K562 (cell line): ENCODE data around the gene CDR2L. TPM values are rescaled to one million over a fixed set of nuclear protein-coding genes. Genes with fewer than 3 reads are reported as not detected.

ENCODE experiments used
- CREM ChIP-seq: IDR thresholded peaks from 2 replicates; pipeline ENCODE4 v1.6.1; 2014; ENCODE audit warnings: antibody characterized with exemption, low read depth
- ETS2 ChIP-seq: IDR thresholded peaks from 2 replicates; pipeline ENCODE4 v1.6.1; 2016; ENCODE audit warnings: borderline replicate concordance, missing genetic modification characterization, mild to moderate bottlenecking, moderate library complexity, missing compliant biosample characterization; ENCODE audit not compliant: poor library complexity, severe bottlenecking
- GABPA ChIP-seq: fragments of 200-800 bp; sonication (Bioruptor generic); conservative IDR thresholded peaks from 2 replicates; pipeline ENCODE4 v1.6.1; 2016; ENCODE audit warnings: low read depth, missing genetic modification characterization, missing compliant biosample characterization
- GATAD2A ChIP-seq: fragments of 450-650 bp; IDR thresholded peaks from 2 replicates; pipeline ENCODE4 v1.6.1; 2017
- HDAC2 ChIP-seq: fragments of 450-650 bp; IDR thresholded peaks from 2 replicates; pipeline ENCODE4 v1.6.1; 2016; ENCODE audit warnings: mild to moderate bottlenecking
- KDM4B ChIP-seq, 2 experiments: fragments of 450-650 bp in 1 of 2; sonication (generic) in 1 of 2; IDR thresholded peaks; 2 replicates each; pipeline ENCODE4 v1.6.1; 2016 to 2017; ENCODE audit warnings: borderline replicate concordance in 2 of 2, antibody characterized with exemption in 1 of 2, low read depth in 1 of 2, mild to moderate bottlenecking in 1 of 2
- KHSRP ChIP-seq: fragments of 450-650 bp; IDR thresholded peaks from 2 replicates; pipeline ENCODE4 v1.6.1; 2017
- L3MBTL2 ChIP-seq: fragments of 450-650 bp; IDR thresholded peaks from 2 replicates; pipeline ENCODE4 v1.6.1; 2016; ENCODE audit warnings: mild to moderate bottlenecking, moderate library complexity
- NFRKB ChIP-seq: fragments of 450-650 bp; IDR thresholded peaks from 2 replicates; pipeline ENCODE4 v1.6.1; 2016; ENCODE audit warnings: low read depth
- PHB ChIP-seq: fragments of 250-450 bp; sonication (Bioruptor Pico); IDR thresholded peaks from 2 replicates; pipeline ENCODE4 v1.5.0; 2021
- SIN3B ChIP-seq: fragments of 450-650 bp; IDR thresholded peaks from 2 replicates; pipeline ENCODE4 v1.6.1; 2017; ENCODE audit warnings: low read depth, mild to moderate bottlenecking, moderate library complexity
- SIRT6 ChIP-seq: IDR thresholded peaks from one replicate; pipeline ENCODE4 v1.6.1; 2012; ENCODE audit warnings: low read depth, mild to moderate bottlenecking, control low read depth, inconsistent platforms, low read length, moderate library complexity
- SMARCA4 ChIP-seq: fragments of 450-650 bp; IDR thresholded peaks from 2 replicates; pipeline ENCODE4 v1.6.1; 2016
- SNRNP70 ChIP-seq: fragments of 200-400 bp; formaldehyde crosslinking; optimal IDR thresholded peaks from 2 replicates; pipeline ENCODE3; 2017; ENCODE audit warnings: low read depth, low read length
- SRSF3 ChIP-seq: fragments of 200-400 bp; formaldehyde crosslinking; IDR thresholded peaks from 2 replicates; pipeline ENCODE4 v1.6.1; 2016; ENCODE audit warnings: mild to moderate bottlenecking, low read length, moderate library complexity; ENCODE audit not compliant: insufficient read depth
- STAG1 ChIP-seq: sonication (generic); formaldehyde crosslinking; IDR thresholded peaks from 2 replicates; pipeline ENCODE4 v1.5.0; 2020; ENCODE audit warnings: missing genetic modification reagents, borderline replicate concordance
- TARDBP ChIP-seq: fragments of 450-650 bp; IDR thresholded peaks from 2 replicates; pipeline ENCODE4 v1.6.1; 2016
- ZNF253 ChIP-seq: fragments of 250-450 bp; sonication (Bioruptor Pico); conservative IDR thresholded peaks from 2 replicates; pipeline ENCODE4 v1.6.1; 2021; ENCODE audit warnings: mild to moderate bottlenecking
- ZNF311 ChIP-seq: fragments of 250-450 bp; sonication (Bioruptor Pico); IDR thresholded peaks from 2 replicates; pipeline ENCODE4 v1.4.0; 2020; ENCODE audit warnings: mild to moderate bottlenecking, moderate library complexity
- polyA plus RNA-seq, 8 experiments: library from polyadenylated mRNA; depleted of rRNA in 4 of 8; stranded (reverse) in 5 of 8; unstranded in 3 of 8; fragments of >200 nt; fragmentation: Nextera tagmentation in 2 of 8; fragmentation: Illumina TruSeq in 1 of 8; extraction: Ambion mirVana in 2 of 8; extraction: Trizol in 1 of 8; gene quantifications; 2 replicates each; pipeline versions ENCODE4 v1.2.1 to v1.2.3, GENCODE V29; 2011 to 2014; ENCODE audit warnings: inconsistent platforms in 1 of 8, missing spikeins in 1 of 8
- total RNA-seq, 7 experiments: library from RNA; depleted of rRNA in 6 of 7; stranded (reverse); fragments of >200 nt in 6 of 7; fragmentation: Illumina TruSeq in 2 of 7; extraction: Trizol in 2 of 7; gene quantifications; 2 replicates each; pipeline versions ENCODE4 v1.2.1 to v1.2.3, GENCODE V29; 2011 to 2021; ENCODE audit warnings: low replicate concordance in 1 of 7
- TF ChIP-seq, protein P1 (sequence below), 3 experiments: IDR thresholded peaks in 2 of 3; conservative IDR thresholded peaks in 1 of 3; 2 replicates each; pipeline ENCODE4 v1.5.1; 2011 to 2012; ENCODE audit warnings: low read length in 3 of 3, mild to moderate bottlenecking in 3 of 3, control low read depth in 2 of 3, improper control_type of control experiment in 1 of 3, inconsistent platforms in 1 of 3, low read depth in 1 of 3, mixed read lengths in 1 of 3, moderate library complexity in 1 of 3; ENCODE audit not compliant: insufficient read depth in 2 of 3
- TF ChIP-seq, protein P2 (sequence below): sonication (generic); formaldehyde crosslinking; IDR thresholded peaks from 2 replicates; pipeline ENCODE4 v1.8.1; 2023; ENCODE audit warnings: mild to moderate bottlenecking, missing genetic modification reagents
- TF ChIP-seq, protein P3 (sequence below): fragments of 450-650 bp; formaldehyde crosslinking; conservative IDR thresholded peaks from 2 replicates; pipeline ENCODE4 v1.4.0; 2022; ENCODE audit warnings: mild to moderate bottlenecking, missing genetic modification characterization
- TF ChIP-seq, protein P4 (sequence below): sonication (generic); formaldehyde crosslinking; IDR thresholded peaks from 2 replicates; pipeline ENCODE4 v1.8.1; 2023; ENCODE audit warnings: mild to moderate bottlenecking, missing genetic modification reagents

CDR2L gene
- total and polyA plus RNA-seq, 9 of the 15 experiments (the other 6 are each of a cell fraction or from before 2014, with no cell fraction given), result 2.7 to 16.0 (median 7.3) TPM

DNA sequence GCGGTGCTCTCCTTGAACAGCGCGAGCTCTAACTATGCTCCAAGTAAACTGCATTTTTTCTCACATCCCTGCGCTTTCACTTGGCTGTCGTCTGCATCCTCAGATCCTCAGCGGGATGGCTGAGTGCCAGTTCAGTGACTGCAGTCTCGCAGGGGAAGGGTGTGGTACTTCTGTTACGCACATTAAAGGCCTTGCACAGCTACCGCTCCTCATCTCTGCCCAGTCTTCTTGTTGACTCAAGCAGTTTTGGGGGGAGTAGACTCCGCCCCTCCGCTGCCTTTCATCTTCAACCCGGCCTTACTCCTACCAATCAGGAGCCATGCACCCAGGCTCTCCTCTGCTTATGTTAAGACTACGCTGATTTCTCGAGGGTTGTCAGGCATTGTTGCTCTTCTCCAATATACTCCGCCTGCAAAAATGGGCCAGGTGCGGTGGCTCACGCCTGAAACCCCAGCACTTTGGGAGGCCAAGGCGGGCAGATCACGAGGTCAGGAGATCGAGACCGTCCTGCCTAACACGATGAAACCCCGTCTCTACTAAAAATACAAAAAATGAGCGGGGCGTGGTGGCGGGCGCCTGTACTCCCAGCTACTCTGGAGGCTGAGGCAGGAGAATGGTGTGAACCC, 49.3 kb downstream of the CDR2L start (continued):
- TF ChIP-seq HDAC2 (peak; percentile 48; the same call in 1 of the 2 replicates), KDM4B (IDR thresholded peaks at IDR 0.05; ENCODE audit: borderline replicate concordance in 2 of 2, low read depth in 1 of 2) (no peak), SIN3B (no peak), ETS2 (tag) (no peak), PHB (CRISPR knock-in tag) (no peak), NFRKB (no peak), SMARCA4 (0 out of 2 replicates have a peak, but pooled peaks have one; percentile 11), STAG1 (CRISPR knock-in tag) (no peak), SNRNP70 (no peak), SRSF3 (no peak), CREM (peak; percentile 38; the same call in 1 of the 2 replicates), ZNF253 (CRISPR knock-in tag) (no peak), ZNF311 (CRISPR knock-in tag) (no peak), KHSRP (no peak), TARDBP (no peak), SIRT6 (no peak), GATAD2A (no peak; the same call in 1 of the 2 replicates), GABPA (tag) (no peak), L3MBTL2 (0 out of 2 replicates have a peak, but pooled peaks have one; percentile 26)
- TF ChIP-seq, protein P1, sequence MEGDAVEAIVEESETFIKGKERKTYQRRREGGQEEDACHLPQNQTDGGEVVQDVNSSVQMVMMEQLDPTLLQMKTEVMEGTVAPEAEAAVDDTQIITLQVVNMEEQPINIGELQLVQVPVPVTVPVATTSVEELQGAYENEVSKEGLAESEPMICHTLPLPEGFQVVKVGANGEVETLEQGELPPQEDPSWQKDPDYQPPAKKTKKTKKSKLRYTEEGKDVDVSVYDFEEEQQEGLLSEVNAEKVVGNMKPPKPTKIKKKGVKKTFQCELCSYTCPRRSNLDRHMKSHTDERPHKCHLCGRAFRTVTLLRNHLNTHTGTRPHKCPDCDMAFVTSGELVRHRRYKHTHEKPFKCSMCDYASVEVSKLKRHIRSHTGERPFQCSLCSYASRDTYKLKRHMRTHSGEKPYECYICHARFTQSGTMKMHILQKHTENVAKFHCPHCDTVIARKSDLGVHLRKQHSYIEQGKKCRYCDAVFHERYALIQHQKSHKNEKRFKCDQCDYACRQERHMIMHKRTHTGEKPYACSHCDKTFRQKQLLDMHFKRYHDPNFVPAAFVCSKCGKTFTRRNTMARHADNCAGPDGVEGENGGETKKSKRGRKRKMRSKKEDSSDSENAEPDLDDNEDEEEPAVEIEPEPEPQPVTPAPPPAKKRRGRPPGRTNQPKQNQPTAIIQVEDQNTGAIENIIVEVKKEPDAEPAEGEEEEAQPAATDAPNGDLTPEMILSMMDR (IDR thresholded peaks at IDR 0.05 in 2 of 3, conservative IDR thresholded peaks at IDR 0.05 in 1 of 3; ENCODE audit: insufficient read depth in 2 of 3, low read depth in 1 of 3, low read length in 3 of 3), result 0 out of 6 replicates have a peak, but pooled peaks of 1 of the 3 experiments have one; percentile 24
- TF ChIP-seq, protein P2, sequence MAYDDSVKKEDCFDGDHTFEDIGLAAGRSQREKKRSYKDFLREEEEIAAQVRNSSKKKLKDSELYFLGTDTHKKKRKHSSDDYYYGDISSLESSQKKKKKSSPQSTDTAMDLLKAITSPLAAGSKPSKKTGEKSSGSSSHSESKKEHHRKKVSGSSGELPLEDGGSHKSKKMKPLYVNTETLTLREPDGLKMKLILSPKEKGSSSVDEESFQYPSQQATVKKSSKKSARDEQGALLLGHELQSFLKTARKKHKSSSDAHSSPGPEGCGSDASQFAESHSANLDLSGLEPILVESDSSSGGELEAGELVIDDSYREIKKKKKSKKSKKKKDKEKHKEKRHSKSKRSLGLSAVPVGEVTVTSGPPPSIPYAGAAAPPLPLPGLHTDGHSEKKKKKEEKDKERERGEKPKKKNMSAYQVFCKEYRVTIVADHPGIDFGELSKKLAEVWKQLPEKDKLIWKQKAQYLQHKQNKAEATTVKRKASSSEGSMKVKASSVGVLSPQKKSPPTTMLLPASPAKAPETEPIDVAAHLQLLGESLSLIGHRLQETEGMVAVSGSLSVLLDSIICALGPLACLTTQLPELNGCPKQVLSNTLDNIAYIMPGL (CRISPR knock-in tag), result no peak
- TF ChIP-seq, protein P3, sequence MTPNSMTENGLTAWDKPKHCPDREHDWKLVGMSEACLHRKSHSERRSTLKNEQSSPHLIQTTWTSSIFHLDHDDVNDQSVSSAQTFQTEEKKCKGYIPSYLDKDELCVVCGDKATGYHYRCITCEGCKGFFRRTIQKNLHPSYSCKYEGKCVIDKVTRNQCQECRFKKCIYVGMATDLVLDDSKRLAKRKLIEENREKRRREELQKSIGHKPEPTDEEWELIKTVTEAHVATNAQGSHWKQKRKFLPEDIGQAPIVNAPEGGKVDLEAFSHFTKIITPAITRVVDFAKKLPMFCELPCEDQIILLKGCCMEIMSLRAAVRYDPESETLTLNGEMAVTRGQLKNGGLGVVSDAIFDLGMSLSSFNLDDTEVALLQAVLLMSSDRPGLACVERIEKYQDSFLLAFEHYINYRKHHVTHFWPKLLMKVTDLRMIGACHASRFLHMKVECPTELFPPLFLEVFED (CRISPR knock-in tag), result no peak
- TF ChIP-seq, protein P4, sequence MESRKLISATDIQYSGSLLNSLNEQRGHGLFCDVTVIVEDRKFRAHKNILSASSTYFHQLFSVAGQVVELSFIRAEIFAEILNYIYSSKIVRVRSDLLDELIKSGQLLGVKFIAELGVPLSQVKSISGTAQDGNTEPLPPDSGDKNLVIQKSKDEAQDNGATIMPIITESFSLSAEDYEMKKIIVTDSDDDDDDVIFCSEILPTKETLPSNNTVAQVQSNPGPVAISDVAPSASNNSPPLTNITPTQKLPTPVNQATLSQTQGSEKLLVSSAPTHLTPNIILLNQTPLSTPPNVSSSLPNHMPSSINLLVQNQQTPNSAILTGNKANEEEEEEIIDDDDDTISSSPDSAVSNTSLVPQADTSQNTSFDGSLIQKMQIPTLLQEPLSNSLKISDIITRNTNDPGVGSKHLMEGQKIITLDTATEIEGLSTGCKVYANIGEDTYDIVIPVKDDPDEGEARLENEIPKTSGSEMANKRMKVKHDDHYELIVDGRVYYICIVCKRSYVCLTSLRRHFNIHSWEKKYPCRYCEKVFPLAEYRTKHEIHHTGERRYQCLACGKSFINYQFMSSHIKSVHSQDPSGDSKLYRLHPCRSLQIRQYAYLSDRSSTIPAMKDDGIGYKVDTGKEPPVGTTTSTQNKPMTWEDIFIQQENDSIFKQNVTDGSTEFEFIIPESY (CRISPR knock-in tag), result 0 out of 2 replicates have a peak, but pooled peaks have one; percentile 59
